ENCODE results near the gene PARP9.

PARP9 gene

GRCh38 chr3:122602011-122602710 is 38.1 kb upstream of the PARP9 start:
- no peak for TF ChIP-seq CTCF (IDR thresholded peaks at IDR 0.05; ENCODE audit: low read depth, low read length)
- no peak overlapping the region for H3K4me3 ChIP-seq (ENCODE audit: low read depth, low read length)

GRCh38 chr3:122598556-122598955 is 34.5 kb upstream of the PARP9 start:
- no peak overlapping the region for H3K4me3 ChIP-seq (ENCODE audit: low read depth, low read length)
- no peak for TF ChIP-seq CTCF (IDR thresholded peaks at IDR 0.05; ENCODE audit: low read depth, low read length)

GRCh38 chr3:122598151-122598550 is 34.1 kb upstream of the PARP9 start:
- no peak overlapping the region for H3K4me3 ChIP-seq (ENCODE audit: low read depth, low read length)
- no peak for TF ChIP-seq CTCF (IDR thresholded peaks at IDR 0.05; ENCODE audit: low read depth, low read length)

GRCh38 chr3:122594025-122594424 is 29.9 kb upstream of the PARP9 start:
- TF ChIP-seq CTCF (IDR thresholded peaks at IDR 0.05; ENCODE audit: low read depth, low read length): no peak
- no peak overlapping the region for H3K4me3 ChIP-seq (ENCODE audit: low read depth, low read length)

GRCh38 chr3:122590610-122591009 is 26.5 kb upstream of the PARP9 start:
- no peak overlapping the region for H3K4me3 ChIP-seq (ENCODE audit: low read depth, low read length)
- no peak for TF ChIP-seq CTCF (IDR thresholded peaks at IDR 0.05; ENCODE audit: low read depth, low read length)

GRCh38 chr3:122589297-122589696 is 25.2 kb upstream of the PARP9 start:
- no peak for TF ChIP-seq CTCF (IDR thresholded peaks at IDR 0.05; ENCODE audit: low read depth, low read length)
- H3K4me3 ChIP-seq (ENCODE audit: low read depth, low read length): no peak overlapping the region

- no peak overlapping the region for H3K4me3 ChIP-seq (ENCODE audit: low read depth, low read length)
- TF ChIP-seq CTCF (IDR thresholded peaks at IDR 0.05; ENCODE audit: low read depth, low read length): no peak
Observed at GRCh38 chr3:122587572-122587971, 23.5 kb upstream of the PARP9 start.

Data from WI38 (cell line).